Stimulated activated naive CD8-positive, alpha-beta T cell treated with anti-CD3 and anti-CD28 coated beads, Interleukin-15, Interleukin-2, amounts not matched to agents 100 U/mL and 50 U/mL, for 24 hours (primary cell): Measurements from ENCODE around the gene PRR36.
A peak's percentile ranks its signal among the peaks of the same experiment; 100 is the strongest.
"Not testable (repeated sequence)": the region's sequence is repeated elsewhere in the genome, so short reads cannot be mapped to it uniquely, and the experiment has no call there.

Experiments used
- ATAC-seq: fragments of 150-1000 bp; cut with Tn5 transposase; one replicate; pipeline ENCODE4 v1.10.0; 2021
- DNase-seq: peaks from one replicate; pipeline ENCODE4 v3.0.0; 2021

Gene PRR36

GRCh38 chr19:7859831-7860713 is 14.1 kb downstream of the PRR36 start:
- no peak for DNase-seq

GRCh38 chr19:7859087-7859486 is 15.1 kb downstream of the PRR36 start:
- DNase-seq, ATAC-seq: not testable (repeated sequence)

More at GRCh38 chr19:7859831-7860713, 14.1 kb downstream of the PRR36 start:
- ATAC-seq: no peak

DNA sequence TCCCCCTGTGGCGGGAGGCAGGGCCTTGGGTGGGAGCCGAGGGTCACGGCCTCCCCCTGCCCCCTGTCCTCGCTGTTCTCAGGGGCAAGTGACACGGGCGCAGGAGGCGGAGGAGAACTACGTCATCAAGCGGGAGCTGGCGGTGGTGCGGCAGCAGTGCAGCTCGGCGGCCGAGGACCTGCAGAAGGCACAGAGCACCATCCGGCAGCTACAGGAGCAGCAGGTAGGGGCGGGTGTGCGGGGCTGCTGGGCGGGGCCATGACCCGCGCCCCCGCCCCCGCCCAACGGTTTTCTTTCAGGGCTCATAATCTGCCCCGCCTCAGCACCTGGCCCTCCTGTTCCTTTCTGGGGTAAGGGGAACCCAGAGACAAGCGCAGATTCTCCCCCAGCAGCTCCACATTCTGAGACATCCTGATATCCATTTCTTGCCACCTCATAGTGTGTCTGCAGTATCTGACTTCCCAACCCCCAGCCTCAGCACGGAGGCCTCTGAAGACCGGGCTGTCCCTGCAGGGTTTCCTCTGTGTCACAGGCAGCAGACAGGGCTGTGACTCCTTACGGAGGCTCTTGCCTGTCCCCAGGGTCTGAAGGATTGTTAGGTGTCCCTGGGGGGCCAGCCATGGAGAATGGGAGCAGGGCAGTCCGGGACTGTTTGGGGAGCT is 15.9 kb downstream of the PRR36 start:
- DNase-seq (no peak), ATAC-seq (no peak)

- DNase-seq: no peak
- ATAC-seq: no peak
Measured at GRCh38 chr19:7857727-7858108, 16.5 kb downstream of the PRR36 start.

DNA sequence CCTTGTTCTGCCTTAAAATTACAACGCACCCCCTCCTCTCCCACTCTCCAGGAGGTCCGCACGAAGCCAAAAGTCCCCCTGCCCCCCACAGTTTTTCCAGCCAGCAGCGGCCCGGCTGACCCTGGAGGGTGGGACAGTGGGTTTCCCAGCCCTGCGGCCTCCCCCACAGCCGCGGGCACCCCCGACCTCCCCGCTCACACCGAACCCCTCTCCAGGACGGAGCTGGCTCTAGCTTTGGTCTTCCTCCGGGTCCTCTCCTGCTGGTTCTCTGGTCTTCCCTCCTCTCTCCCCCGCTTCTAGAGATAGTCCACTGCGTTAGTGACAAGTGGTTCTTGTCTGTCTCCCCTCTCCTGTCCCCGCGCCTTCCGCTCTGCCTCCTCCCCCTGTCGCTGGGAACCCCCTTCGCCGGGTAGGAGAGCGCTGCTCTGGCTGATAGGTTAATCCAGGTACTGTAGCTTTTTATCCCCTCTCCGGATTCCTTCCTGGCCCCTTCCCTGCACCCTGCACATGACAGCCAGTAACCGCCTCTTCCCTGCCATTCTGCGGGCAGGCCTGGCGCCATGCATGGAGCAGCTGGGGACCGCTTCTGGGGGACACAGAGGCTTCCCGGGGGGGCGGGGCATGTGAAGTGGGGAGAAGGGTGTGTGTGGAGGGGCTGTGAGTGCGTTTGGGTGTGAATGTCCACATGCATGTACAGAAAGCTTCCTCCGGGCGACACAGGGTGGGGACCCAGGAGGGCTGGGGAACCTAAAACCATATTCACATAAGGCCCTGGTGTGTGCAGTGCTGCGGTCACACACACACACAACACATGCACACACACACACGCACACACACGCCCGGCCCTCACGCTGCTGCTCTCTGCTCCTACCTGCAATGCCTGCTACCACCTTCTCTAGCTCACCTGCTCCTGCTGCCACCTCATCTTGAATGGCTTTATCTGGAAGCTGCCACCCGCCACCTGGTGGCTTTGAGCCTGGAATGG is 17.2 kb downstream of the PRR36 start:
- no peak for ATAC-seq
- DNase-seq: no peak

GRCh38 chr19:7856109-7856591 is 18.0 kb downstream of the PRR36 start:
- DNase-seq (no peak), ATAC-seq (no peak)

DNA sequence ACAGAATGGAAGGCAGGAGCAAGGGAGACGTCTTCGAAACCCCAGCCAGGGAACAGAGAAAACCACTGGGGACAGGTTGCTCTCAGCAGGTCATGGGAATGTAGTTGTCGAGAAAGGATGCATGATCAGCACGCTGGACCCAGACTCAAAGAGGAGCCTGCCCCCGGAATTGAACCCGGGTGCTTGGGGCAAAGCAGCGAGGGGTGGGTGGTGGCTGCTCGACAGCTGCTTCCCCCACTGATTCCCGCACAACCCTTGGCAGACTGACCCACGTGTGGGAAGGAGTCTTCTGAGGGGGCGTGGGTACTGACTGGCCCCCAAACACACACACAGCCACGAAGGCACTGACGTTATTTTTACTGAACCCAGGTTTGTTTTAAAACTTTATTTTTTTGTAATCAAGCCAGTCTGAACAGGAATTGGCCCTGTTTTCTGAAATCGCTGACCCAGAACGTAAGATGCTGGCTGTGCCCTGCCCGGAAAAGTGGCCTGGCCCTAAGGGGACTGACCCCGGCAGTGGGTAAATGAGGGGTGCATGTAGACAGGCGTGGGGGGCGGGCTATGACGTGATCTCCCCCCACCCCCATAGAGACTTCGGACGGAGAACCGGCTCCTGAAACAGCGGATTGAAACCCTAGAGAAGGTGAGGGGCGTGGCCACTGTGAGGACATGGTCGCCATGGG is 18.6 kb downstream of the PRR36 start:
- ATAC-seq (no peak), DNase-seq (no peak)

GRCh38 chr19:7853770-7854128 is 20.4 kb downstream of the PRR36 start:
- DNase-seq (no peak), ATAC-seq (no peak)

- DNase-seq: peak; percentile 84
Measured at GRCh38 chr19:7852851-7853769, 21.1 kb downstream of the PRR36 start.

GRCh38 chr19:7851623-7852500 is 22.3 kb downstream of the PRR36 start:
- DNase-seq (no peak), ATAC-seq (no peak)

More at GRCh38 chr19:7852851-7853769, 21.1 kb downstream of the PRR36 start:
- peak; percentile 81 for ATAC-seq

DNA sequence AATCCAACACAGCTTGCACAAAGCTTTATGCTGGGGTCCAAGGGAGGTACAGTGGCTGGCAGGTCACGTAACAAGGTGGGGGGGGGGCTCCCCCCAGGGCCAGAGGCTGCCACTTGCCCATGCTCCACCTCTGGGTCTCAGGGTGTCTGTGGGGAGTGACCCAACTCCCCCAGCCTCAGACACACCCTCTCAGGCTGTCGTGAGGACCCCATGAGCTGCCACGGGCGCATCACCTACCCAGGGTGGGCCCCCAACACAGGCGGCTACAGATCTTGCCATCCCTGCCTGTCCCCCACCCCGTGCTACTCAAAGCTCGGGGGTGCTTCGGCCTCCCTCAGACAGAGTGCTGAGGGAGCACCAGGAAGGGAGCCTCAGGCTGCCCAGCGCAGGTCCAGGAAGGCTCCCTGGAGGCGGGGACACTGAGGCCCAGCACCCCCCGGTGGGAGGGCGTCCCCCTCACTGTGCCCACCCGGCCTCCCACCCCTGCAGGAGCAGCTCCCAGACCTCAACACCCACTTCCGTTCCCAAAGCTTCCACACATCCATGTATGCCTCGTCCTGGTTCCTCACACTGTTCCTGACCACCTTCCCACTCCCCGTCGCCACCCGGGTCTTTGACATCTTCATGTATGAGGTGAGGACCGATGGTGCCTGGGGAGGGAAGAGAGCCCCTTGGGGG is 23.1 kb downstream of the PRR36 start:
- ATAC-seq (no peak), DNase-seq (no peak)

GRCh38 chr19:7850000-7850813 is 24.0 kb downstream of the PRR36 start:
- ATAC-seq: no peak

GRCh38 chr19:7849631-7849999 is 24.6 kb downstream of the PRR36 start:
- ATAC-seq (no peak), DNase-seq (no peak)

More at GRCh38 chr19:7850000-7850813, 24.0 kb downstream of the PRR36 start:
- no peak for DNase-seq

GRCh38 chr19:7848779-7849457 is 25.3 kb downstream of the PRR36 start:
- DNase-seq (no peak), ATAC-seq (no peak)

- DNase-seq: no peak
- no peak for ATAC-seq
Measured at GRCh38 chr19:7847664-7848063, 26.5 kb downstream of the PRR36 start.

DNA sequence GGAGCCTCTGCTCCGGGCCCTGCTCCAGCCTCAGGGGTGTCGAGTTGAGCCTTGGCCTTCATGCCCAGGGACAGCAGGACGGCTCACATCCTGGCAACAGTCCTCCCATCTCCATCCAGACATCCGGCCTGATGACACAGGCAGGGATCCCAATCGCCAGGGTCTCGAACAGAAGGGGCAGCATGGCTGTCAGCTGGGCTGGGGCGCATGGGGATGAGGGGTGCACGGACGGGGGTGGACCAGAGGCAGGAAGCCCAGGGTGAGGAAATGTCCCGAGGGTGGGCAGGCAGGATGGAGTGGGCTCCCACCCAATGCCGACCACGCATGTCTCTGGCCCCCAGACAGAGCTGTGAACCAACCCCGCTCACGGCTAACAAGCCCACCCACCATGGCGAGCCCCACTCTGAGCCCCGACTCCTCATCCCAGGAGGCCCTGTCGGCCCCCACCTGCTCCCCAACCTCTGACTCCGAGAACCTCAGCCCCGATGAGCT is 28.0 kb downstream of the PRR36 start:
- DNase-seq: no peak
- ATAC-seq: no peak
